DMS114 treated with DMSO at 0.1 percent for 48 hours (cell line): ENCODE results near the gene CEP89.
"Not testable (repeated sequence)": the region's sequence is repeated elsewhere in the genome, so short reads cannot be mapped to it uniquely, and the experiment has no call there.

Experiments
- DNase-seq: peaks from one replicate; lab custom pipeline; 2025; ENCODE audit not compliant: unreplicated experiment; lab: John Stamatoyannopoulos, UW

Gene CEP89

DNA sequence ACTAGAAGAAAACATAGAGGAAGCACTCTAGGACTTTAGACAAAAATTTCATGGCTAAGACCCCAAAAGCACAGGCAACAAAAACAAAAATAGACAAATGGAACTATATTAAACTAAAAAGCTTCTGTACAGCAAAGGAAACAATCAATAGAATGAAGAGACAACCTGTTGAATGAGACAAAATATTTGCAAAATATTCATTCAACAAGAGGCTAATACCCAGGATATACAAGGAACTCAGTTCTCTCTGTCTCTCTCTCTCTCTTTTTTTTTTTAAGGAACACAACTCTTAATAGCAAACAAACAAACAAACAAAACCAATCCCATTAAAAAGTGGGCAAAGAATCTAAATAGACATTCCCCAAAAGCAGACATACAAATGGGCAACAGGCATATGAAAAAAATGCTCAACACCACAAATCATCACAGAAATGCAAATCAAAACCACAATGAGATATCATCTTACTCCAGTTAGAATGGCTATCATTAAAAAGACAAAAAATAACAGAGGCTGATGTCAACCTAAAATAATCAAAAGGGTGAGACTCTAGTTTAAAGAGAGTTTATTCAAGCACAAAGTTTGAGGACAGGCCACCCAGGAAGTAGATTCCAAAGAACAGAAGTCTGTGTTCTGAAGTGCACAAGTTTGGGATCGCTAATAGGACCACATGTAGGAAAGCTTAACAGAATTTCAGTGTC, 75.1 kb downstream of the CEP89 start:
- DNase-seq = no peak

DNA sequence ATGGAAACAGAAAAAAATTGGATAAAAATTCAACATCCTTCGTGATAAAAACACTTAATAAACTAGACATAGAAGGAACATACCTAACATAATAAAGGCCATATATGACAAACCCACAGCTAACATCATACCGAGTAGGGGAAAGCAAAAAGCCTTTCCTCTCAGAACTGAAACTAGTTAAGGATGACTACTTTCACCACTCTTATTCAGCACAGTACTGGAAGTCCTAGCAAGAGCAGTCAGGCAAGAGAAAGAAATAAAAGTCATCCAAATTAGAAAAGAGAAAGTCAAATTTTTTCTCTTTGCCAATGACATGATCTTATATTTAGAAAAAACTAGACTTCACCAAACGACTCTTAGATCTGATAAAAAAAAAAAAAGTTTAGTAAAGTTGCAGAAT, 76.4 kb downstream of the CEP89 start:
- no peak for DNase-seq

DNA sequence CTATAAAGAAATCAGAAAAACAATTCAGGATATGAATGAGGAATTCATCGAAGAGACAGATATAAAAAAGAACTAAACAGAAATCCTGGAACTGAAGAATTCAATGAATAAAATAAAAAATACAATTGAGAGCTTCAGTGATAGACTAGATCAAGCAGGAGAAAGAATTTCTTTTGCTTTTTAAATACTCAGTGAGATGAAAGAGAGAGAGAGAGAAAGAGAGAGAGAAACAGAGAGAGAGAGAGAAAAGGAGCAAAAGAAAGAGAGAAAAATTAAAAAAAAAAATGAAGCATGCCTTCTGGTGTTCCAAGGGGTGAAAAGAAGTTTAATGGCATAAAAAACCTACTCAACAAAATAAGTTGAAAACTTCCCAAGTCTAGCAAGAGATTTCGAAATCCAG, 80.1 kb downstream of the CEP89 start:
- DNase-seq = no peak

- DNase-seq = no peak
Observed at GRCh38 chr19:32890841-32891240, 80.9 kb downstream of the CEP89 start.

- no peak for DNase-seq
Observed at GRCh38 chr19:32890326-32890725, 81.4 kb downstream of the CEP89 start.

DNA sequence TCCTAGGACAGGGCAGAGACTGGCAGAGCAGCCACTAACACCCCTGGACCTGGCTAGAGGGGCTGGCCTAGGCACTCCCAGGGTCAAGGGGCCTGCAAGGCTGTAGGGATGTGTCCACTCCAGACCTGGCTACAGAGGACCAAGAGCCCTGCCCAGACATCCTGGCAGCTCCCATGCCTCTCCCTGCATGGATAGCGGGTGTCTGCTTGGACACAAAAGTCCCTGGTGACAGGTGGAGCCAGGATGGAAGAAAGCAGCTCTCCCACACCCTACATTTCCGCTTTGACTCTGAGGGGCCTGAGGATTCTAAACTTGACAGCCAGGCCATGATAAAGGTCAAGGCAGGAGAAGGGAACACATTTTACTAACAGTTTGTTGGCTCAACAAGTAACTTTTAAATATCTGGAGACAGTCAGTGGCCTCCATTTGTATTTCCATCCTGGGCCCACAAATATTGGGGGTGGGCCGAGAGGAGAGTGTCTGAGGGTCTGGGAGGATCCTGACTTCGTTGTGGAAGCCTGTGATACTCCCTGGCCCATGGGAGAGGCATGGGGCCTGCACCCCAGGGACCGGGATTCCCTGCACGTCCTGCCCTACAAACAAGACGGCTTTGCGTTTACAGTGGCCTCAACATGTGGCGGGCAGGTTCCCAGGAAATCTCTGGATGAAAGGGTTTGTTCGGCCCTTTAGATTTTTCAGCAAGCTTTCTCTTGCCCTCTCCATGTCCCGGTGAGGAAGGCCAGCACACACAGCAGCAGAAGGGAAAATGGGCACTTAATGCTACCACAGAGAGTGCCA, 82.4 kb downstream of the CEP89 start:
- DNase-seq = no peak

- no peak for DNase-seq
Observed at GRCh38 chr19:32887572-32888215, 84.1 kb downstream of the CEP89 start.

DNA sequence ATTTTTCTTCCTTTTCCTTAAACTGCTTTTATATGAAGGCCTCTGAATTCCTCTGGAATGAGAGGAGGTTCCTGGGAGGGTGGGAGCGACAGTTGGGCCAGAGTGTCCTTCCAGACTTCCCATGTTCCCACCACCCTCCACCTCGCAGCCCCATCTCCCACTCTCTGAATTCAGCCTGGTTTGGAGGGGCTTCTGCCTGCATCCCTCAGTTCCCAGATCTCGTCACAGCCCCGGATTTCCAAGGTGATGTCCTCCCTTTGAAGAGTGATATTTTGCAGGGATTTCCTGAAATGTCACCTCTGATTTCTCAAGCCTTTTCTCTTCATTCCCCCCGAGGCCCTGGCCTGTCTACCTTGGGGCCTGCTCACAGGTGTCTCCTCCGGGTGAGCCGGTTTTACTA, 85.5 kb downstream of the CEP89 start:
- DNase-seq = no peak

DNA sequence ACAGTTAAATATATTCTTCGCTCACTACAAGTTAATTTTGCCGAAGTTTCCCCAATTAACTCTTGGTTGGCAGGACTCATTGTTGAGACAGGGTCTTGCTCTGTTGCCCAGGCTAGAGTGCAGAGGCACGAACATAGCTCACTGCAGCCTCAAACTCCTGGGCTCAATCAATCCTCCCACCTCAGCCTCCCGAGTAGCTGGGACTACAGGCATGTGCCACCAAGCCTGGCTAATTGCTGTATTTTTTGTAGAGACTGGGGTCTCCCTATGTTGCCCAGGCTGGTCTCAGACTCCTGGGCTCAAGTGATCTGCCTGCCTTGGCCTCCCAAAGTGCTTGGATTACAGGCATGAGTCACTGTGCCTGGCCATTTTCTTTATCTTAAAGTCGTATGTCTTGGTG, 86.5 kb downstream of the CEP89 start:
- not testable (repeated sequence) for DNase-seq

- DNase-seq = no peak
Observed at GRCh38 chr19:32881766-32882165, 90.0 kb downstream of the CEP89 start.

- no peak for DNase-seq
Observed at GRCh38 chr19:32880622-32881021, 91.1 kb downstream of the CEP89 start.

DNA sequence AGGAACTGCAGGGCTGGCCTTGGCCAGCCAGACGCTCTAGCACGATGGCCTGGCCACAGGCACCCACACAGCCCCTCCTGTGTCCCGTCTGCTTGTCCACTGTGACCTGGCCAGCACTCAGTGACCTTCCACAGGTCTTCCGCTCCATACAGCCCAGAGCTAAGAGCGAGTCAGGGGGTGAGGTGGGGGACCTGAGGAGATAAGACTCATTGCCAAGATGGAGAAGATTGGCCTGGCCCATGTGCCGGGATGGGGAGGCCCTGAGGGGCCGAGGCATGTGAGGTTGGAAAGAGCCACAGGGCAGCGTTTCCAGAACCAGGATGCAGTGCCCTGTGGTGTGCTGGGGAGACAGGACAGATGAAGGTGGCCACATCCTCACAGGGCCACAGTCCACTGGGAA, 92.0 kb downstream of the CEP89 start:
- no peak for DNase-seq

DNA sequence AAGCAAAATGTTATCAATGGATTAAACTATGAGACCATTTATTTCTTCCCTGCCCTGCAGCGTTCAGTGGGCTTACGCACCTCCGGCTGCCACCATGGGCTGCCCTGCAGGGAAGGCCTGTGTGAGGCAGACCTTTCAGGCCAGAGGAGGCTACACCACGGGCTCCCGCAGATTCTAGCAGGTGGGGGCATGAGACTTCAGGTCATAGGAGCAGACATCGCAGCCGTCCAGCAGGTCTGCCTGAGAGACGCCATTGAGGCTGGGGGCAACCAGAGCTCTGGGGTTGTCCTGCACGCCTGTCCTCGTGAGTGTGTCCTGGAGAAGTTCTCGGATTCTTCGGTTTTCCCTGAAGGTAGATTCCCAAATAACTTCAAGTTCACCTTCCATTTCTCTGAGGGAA, 92.8 kb downstream of the CEP89 start:
- no peak for DNase-seq

DNA sequence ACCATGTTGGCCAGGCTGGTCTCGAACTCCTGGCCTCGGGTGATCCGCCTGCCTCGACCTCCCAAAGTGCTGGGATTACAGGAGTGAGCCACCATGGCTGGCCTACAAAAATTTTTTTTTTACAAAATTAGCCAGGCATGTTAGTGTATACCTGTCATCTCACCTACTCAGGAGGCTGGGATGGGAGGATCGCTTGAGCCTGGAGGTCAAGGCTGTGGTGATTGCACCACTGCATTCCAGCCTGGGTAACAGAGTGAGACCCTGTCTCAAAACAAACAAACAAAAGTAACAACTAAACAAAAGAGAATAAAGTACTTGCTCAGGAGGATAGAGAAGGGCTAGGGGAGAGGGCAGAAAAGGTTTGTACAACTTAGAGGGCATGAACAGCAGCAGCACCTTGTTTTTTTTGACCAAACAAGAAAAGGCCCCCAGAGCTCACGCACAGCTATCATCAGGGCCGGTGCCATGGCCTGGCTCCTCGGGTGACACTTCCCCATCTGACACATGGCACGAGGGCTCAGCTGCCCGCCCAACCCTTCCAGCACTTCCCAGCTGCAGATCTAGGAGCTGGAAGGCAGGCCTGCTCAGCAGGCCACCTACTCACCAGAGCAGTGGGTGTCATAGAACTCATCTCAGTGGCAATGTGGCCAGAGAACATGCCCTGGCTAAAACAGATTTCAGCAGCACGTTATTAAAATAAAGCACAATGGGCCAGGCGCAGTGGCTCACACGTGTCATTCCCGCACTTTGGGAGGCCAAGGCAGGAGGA, 93.6 kb downstream of the CEP89 start:
- no peak for DNase-seq

DNA sequence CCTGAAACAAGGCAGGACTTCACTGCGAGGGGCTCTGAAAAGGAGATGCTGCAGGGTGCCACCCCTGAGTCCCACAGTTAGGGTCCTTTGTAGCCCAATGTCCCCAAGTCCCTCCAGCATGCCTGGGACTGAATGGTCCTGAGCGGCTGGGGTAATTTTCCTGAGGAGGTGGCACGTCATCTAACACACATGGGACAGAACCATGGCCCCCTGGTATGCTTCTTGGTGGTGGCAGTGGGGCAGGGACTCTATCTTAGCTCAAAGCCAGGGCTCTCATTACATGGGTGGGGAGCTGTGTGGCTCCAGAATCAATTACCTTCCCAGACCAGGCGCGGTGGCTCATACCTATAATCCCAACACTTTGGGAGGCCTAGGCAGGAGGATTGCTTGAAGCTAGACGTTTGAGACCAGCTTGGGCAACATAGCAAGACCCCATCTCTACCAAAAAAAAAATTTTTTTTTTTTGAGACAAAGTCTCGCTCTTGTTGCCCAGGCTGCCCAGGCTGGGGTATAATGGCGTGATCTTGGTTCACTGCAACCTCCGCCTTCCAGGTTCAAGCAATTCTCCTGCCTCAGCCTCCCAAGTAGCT, 94.3 kb downstream of the CEP89 start:
- no peak for DNase-seq

GRCh38 chr19:32876919-32877285, 94.9 kb downstream of the CEP89 start:
- no peak for DNase-seq

DNA sequence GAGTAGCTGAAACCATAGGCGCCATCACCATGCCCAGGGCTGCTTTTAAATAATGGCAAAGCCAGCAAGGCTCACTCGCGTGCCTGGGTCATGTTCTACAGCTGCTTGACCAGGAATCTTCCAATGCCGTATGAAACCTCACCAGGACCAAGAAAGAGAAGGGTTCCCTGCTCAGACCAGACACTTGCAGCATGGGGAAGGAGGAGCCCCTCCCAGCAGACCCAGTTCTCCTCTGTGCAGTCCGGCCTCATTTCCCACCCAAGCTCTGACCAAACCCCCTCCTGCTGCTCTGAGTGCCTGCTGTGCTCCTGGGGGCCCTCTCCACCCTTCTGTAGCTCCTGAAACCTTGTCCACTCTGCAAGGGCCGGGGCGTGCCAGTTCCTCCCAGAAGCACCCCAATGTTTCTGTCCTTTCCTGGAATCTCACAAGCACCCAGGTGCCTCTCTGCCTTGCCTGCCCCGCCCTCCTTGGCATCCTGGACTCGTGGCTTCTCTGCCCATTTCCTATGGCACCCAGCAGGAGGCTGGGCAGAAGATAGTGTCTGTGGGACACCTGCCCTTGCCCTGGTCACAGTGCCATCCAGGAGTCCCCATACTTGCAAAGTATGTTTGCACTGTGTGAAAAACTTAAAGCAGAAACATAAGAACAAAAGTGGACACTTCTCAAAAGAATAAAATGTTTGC, 95.4 kb downstream of the CEP89 start:
- no peak for DNase-seq

DNA sequence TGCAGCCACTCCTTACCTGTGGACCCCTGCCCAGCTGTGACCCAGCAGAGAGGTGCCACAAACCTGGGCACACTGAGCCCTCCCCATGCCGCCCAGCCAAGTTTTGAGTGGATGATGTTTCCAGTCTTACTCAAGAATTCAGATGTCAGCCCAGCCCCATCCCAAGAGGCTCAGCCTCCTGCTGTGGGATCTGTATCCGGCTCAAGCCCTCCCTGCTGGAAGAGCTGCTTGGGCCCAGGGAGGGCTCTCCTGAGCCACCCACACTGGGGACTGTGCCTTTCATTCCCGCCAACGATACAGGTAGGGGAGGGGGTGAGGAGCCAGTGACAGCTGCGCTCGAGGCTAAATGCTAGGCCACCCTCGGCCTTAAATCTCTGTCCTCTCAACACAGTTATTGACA, 96.3 kb downstream of the CEP89 start:
- no peak for DNase-seq

DNA sequence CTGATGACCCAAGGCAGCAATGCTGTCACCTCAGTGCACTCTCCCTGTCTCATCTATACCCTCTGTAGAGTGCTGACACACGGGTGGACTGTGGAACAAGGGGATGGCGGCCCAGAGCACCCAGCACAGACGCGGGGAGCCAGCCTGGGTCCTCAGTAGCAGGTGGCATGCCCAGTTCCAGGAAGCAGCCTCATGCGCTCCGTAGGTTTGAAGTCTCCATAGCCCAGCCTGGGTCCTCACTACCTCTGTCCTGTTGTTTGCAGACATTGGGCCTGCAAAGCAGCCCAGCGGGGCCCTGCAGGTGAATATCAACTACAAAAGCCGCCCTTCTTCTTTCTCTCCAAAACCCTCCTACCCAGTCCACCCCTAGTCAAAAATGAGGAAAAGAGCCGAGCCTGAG, 97.2 kb downstream of the CEP89 start:
- DNase-seq = no peak

- DNase-seq = no peak
Observed at GRCh38 chr19:32873247-32873959, 98.4 kb downstream of the CEP89 start.
